GM23248 (cell line): Measurements from ENCODE around the gene DAB1.

Experiments
- EZH2 ChIP-seq: fragments of 200-600 bp; sonication (generic); IDR thresholded peaks from 2 replicates; pipeline ENCODE4 v1.6.1; 2018; ENCODE audit warnings: antibody characterized with exemption, mild to moderate bottlenecking; ENCODE audit not compliant: insufficient read depth, poor library complexity, severe bottlenecking
- EZH2phosphoT487 ChIP-seq: fragments of 200-600 bp; sonication (generic); IDR thresholded peaks from 2 replicates; pipeline ENCODE4 v1.6.1; 2018; ENCODE audit warnings: antibody characterized with exemption, moderate library complexity, mild to moderate bottlenecking, low read depth; ENCODE audit not compliant: insufficient read depth

GRCh38 chr1:57156907-57157306 lies 267.0 kb downstream of the DAB1 start:
- TF ChIP-seq EZH2, result no peak
- TF ChIP-seq EZH2phosphoT487, result no peak
